Measurements from ENCODE around the gene TMEM255A.
A peak's percentile ranks its signal among the peaks of the same experiment; 100 is the strongest.

TMEM255A gene

GRCh38 chrX:120253784-120254183, 57.5 kb downstream of the TMEM255A start:
- H3K4me3 ChIP-seq (ENCODE audit: low read depth, low read length) = no peak overlapping the region
- DNase-seq (ENCODE audit: low read depth) = no peak
- TF ChIP-seq CTCF (IDR thresholded peaks at IDR 0.05; ENCODE audit: insufficient read depth, low read depth, low read length, missing control alignments) = no peak

- DNase-seq (ENCODE audit: low read depth) = peak; percentile 40
- TF ChIP-seq CTCF (IDR thresholded peaks at IDR 0.05; ENCODE audit: insufficient read depth, low read depth, low read length, missing control alignments) = no peak
- peak overlapping the region; percentile 87 for H3K4me3 ChIP-seq (ENCODE audit: low read depth, low read length)
Observed at GRCh38 chrX:120251471-120252011, 59.7 kb downstream of the TMEM255A start.

- TF ChIP-seq CTCF (IDR thresholded peaks at IDR 0.05; ENCODE audit: insufficient read depth, low read depth, low read length, missing control alignments) = peak; percentile 61
- H3K4me3 ChIP-seq (ENCODE audit: low read depth, low read length) = peak within 1 kb of the TSS; percentile 87
- peak; percentile 95 for DNase-seq (ENCODE audit: low read depth)
Observed at GRCh38 chrX:120250522-120251271, 60.6 kb downstream of the TMEM255A start, which contains the start of gene ZBTB33. Gene ZBTB33 (plus strand): TSS chrX:120250812. CDS start chrX:120253416, 2,604 bp downstream.

DNA sequence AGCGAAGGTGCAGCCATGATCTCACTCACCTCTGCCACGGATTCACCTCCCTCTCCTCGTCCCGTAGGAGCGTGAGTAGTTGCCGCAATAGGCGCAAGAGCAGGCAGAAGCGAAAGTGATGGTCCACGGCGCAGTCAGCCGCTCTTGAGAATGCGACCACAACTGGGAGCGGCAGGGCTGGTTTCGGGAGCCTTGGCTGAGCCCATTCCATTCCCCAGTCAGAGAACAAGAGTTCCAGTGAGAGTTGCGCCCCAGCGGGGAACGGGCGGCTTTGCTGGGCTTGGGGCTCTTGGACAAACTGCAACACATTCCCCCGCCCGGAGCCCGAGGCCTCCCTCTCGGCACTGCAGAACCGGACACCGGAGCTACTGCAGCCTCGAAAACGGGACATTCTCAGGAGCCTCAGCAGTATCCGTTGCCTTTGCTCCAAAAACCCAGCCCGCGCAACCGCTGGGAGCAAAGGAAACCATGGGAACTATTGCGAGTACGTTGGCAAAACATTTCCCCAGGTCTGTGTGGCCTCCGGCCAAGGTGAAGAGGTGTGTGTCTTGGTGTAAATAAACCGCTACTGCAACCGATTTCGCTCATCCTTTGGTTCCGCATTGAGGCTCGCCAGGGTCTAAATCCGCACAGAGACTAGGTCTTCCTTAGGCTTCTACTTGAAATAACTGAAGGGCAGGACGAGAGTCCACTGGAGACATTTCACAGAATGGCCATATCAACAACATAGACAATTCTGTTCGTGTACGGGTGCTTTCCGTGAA, 66.3 kb downstream of the TMEM255A start:
- TF ChIP-seq CTCF (IDR thresholded peaks at IDR 0.05; ENCODE audit: insufficient read depth, low read depth, low read length, missing control alignments) = no peak
- H3K4me3 ChIP-seq (ENCODE audit: low read depth, low read length) = peak overlapping the region; percentile 85
- peak; percentile 83 for DNase-seq (ENCODE audit: low read depth)

GRCh38 chrX:120244395-120244734, 66.9 kb downstream of the TMEM255A start:
- no peak for DNase-seq (ENCODE audit: low read depth)
- H3K4me3 ChIP-seq (ENCODE audit: low read depth, low read length) = peak overlapping the region; percentile 85
- no peak for TF ChIP-seq CTCF (IDR thresholded peaks at IDR 0.05; ENCODE audit: insufficient read depth, low read depth, low read length, missing control alignments)

DNA sequence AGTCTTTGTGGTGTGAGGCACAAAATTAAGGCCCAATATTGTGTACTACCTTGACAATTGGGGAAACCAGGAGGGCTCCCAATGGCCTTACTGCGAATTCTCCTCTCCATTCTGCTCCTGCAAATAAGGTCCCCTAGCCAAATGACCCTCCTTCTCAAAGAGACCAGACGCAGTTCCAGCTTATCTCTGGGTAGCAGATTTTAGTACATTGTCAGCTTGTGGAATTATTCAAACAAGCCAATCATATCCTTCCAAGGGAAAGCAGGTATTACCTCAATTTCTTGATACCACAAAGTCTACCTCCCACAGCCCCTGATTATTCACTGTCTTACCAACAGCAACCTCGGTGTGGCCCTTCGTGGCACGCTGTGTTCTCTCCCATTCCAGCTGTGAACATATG, 68.4 kb downstream of the TMEM255A start:
- no peak for DNase-seq (ENCODE audit: low read depth)
- TF ChIP-seq CTCF (IDR thresholded peaks at IDR 0.05; ENCODE audit: insufficient read depth, low read depth, low read length, missing control alignments) = no peak
- no peak overlapping the region for H3K4me3 ChIP-seq (ENCODE audit: low read depth, low read length)
